BLaER1 treated with 17β-estradiol and CSF1 and Interleukin-3, amounts not matched to agents 10 nM and 100 nM (cell line): Measurements from ENCODE around the gene SNAP25.

Experiments
- H3K27ac ChIP-seq, 11 experiments: shearing (Covaris generic); formaldehyde crosslinking; 2 replicates each; pipeline ENCODE4 v1.8.1; 2022
- H3K27me3 ChIP-seq, 11 experiments: shearing (Covaris generic); formaldehyde crosslinking; 2 replicates each; pipeline ENCODE4 v1.8.1; 2022
- H3K36me3 ChIP-seq, 11 experiments: shearing (Covaris generic); formaldehyde crosslinking; 2 replicates each; pipeline ENCODE4 v1.8.1; 2022
- H3K4me1 ChIP-seq, 10 experiments: shearing (Covaris generic); formaldehyde crosslinking; 2 replicates each; pipeline ENCODE4 v1.8.1; 2022
- H3K4me2 ChIP-seq, 11 experiments: shearing (Covaris generic); formaldehyde crosslinking; 2 replicates each; pipeline ENCODE4 v1.8.1; 2022
- H3K4me3 ChIP-seq, 10 experiments: shearing (Covaris generic); formaldehyde crosslinking; 2 replicates each; pipeline ENCODE4 v1.8.1; 2022
- H3K9ac ChIP-seq, 11 experiments: shearing (Covaris generic); formaldehyde crosslinking; 2 replicates each; pipeline ENCODE4 v1.8.1; 2022
- H3K9me3 ChIP-seq, 11 experiments: shearing (Covaris generic); formaldehyde crosslinking; replicated peaks in 1 of 11; 2 replicates each; pipeline ENCODE4 v1.8.1; 2022
- H4K20me1 ChIP-seq, 11 experiments: shearing (Covaris generic); formaldehyde crosslinking; 2 replicates each; pipeline ENCODE4 v1.8.1; 2022
- Cebpa-rat ChIP-seq, 11 experiments: shearing (Covaris generic); IDR thresholded peaks; 2 replicates each; pipeline ENCODE4 v1.8.1; 2022

The SNAP25 gene

DNA sequence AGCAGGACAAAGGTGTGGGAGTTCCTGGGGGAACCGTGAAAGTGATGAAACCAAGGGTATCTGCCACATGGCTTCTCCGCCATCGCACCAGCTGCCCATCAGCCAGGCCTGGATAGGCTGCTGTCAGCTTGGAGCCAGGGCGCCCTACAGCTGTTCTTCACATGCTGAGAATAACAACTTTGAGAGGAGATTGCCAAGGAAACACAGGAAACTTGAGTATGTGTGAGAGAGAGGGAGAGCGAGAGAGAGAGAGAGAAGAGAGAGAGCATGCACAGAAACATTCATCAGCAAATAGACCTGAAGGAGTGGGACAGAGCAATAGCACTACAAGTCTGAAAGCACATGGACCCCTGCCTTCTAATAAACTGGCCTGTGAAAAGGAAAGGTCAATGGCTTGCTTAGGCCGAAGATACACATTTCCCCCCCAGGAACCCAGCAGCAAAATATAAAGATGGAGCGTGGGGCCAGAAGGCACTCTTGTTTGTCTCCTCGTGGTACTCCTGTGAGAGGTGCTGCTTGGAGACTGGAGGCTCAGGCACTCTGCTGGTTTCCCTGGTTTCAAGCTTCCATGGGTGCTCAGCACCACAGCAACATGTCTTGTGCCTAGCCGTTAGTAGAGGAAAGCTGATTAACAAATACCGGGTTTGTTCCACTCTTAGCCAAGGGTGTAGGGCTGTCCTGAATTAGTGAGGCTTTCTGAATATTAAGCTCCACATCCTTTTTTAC is 53.0 kb downstream of the SNAP25 start:
- Histone ChIP-seq H3K4me1 (no peaks in the 10 kb centered on the region), H3K9me3 (no peaks in the 10 kb centered on the region), H3K4me2 (no peak overlapping the region), H3K27ac (no peak overlapping the region), H3K9ac (no peak overlapping the region), H3K27me3 (no peaks in the 10 kb centered on the region), H4K20me1 (no peaks in the 10 kb centered on the region), H3K36me3 (no peaks in the 10 kb centered on the region), H3K4me3 (no peak overlapping the region)
- TF ChIP-seq Cebpa-rat (IDR thresholded peaks at IDR 0.05): no peak

DNA sequence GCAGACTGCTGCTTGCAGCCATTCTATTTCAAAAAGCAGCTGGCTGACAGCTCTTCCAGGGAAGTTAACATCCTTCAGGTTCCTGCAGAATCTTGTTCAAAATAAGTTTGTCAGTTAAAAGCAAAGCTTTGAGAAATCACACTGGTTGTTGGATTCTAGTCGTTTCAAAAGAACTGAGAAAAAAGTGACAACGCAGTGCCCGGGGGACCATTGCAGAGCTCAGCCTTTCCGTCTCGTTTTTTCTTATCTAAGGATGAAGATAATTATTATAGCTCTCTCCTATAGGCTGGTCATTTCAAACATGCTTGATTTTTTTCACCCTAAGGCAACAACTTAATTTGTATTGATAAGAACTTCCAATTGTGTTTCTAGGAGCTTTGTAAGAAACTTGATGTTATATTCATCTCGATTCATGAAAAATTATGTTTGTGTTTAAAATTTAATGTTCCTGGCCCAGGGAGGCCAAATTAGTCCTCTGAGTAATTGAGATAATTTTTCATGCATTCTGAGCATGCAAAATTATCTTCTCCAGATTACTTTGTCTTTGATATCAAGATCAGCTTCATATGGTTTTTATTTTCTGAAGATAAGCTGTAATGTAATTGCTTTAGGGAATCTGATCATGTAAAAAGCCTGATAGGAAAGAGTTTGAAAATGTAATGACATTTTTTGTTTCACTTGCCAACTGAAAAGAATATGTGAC is 58.4 kb downstream of the SNAP25 start:
- Histone ChIP-seq H3K36me3 (no peaks in the 10 kb centered on the region), H3K4me1 (no peaks in the 10 kb centered on the region), H4K20me1 (no peaks in the 10 kb centered on the region), H3K27ac (no peak overlapping the region), H3K9ac (no peak overlapping the region), H3K4me2 (no peak overlapping the region), H3K9me3 (no peaks in the 10 kb centered on the region), H3K4me3 (no peak overlapping the region), H3K27me3 (no peaks in the 10 kb centered on the region)
- no peak for TF ChIP-seq Cebpa-rat (IDR thresholded peaks at IDR 0.05)

DNA sequence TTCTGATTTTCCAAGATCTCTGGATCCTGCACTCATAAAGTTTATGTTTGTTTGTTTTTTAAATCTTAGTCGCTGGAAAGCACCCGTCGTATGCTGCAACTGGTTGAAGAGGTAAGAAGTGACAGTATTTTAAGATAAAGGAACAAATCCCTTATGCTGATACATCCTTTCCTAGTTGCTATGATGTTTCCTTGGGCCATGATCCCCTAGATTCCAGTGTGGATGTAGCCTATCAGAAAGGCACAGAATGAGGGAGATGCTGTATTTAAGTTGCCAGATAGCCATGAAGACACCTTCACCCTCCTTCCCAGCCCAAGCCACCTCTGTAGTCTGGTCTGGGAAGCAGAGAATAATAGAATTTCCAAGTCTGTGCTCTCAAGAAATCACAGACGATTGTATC is 59.0 kb downstream of the SNAP25 start:
- H3K27ac ChIP-seq: no peak overlapping the region
- H3K9ac ChIP-seq: no peak overlapping the region
- no peak overlapping the region for H3K4me2 ChIP-seq
- TF ChIP-seq Cebpa-rat (IDR thresholded peaks at IDR 0.05): no peak
- H3K9me3 ChIP-seq: no peaks in the 10 kb centered on the region
- no peaks in the 10 kb centered on the region for H4K20me1 ChIP-seq
- H3K27me3 ChIP-seq: no peaks in the 10 kb centered on the region
- no peaks in the 10 kb centered on the region for H3K4me1 ChIP-seq
- no peak overlapping the region for H3K4me3 ChIP-seq
- no peaks in the 10 kb centered on the region for H3K36me3 ChIP-seq

DNA sequence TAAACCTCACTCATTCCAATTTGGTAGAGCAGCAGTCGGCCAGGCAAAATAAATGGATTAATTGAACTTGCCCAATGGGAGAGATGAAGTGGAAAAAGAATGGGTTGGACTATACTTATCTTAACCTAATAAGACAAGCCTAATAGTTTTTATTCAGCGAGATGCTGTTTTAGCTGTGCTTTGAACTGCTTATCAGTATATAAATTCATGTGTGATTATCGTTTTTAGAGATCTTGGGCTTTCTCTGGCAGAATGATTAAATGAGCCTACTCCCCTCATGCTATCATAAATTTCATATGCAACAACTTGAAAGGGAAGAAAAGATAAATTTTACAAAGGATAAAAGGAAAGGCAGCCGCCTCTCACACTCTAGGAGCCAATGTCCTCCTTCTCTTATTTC is 59.8 kb downstream of the SNAP25 start:
- Histone ChIP-seq H3K4me3 (no peak overlapping the region), H3K4me1 (no peaks in the 10 kb centered on the region), H3K36me3 (no peaks in the 10 kb centered on the region), H3K9me3 (no peaks in the 10 kb centered on the region), H3K27ac (no peak overlapping the region), H4K20me1 (no peaks in the 10 kb centered on the region), H3K27me3 (no peaks in the 10 kb centered on the region), H3K4me2 (no peak overlapping the region), H3K9ac (no peak overlapping the region)
- TF ChIP-seq Cebpa-rat (IDR thresholded peaks at IDR 0.05): no peak

DNA sequence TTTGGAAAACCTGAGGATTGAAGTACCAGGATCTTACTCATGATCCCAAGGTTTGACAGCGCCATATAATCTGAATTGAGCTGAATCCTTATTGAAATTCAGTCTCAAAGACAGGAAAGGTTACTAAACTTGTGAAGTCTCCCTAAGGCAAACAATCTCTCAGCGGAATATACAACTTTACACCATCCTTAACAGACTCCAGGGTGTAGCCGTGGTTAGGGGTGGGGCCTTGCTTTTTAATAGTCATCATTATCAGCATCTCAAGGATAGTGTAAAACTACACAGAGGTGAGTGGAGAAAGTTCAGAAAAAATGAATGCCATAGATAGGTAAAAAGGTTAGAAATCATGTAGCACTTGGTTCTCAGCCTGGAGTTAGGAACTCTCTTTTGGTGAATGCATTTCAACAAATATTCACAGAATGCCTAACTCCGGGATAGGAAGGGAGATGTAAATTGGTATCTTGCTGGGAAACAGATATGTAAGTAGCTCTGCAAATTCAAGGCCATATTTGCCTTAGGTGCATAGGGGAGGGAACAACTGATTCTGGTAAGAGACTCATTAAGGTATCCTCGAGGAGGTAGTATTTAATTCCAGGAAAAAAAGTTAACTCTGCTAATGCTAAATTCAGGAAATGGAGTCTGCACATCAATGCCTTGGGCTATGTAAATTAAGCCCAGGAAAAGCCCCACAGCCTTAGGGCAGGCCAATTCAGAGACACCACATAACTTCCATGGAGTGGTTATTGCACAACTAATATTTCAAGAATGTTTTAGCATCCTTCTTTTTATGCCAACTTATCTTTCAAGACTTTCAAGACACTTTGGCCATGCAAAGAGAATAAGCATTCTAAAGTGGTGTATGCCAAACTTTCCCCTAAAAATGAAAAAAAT is 61.6 kb downstream of the SNAP25 start:
- H3K27ac ChIP-seq: no peak overlapping the region
- H3K27me3 ChIP-seq: no peaks in the 10 kb centered on the region

DNA sequence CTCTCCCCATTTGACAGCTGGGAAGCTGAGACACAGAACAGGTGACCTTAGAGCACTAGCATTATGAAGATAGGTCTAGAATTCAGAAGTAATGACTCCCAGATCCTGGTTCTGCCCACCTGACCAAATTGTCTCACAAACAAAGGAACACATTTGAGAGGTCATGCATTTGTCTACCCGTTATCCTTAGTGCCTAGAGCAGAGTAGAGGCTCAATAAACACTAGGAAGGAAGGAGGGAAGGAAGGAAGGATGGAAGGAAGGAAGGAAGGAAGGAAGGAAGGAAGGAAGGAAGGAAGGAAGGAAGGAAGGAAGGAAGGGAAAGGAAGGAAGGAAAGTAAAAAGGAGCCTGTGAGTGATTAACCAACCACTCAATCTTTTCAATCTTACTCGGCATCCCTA is 63.3 kb downstream of the SNAP25 start:
- no peak for TF ChIP-seq Cebpa-rat (IDR thresholded peaks at IDR 0.05)
- Histone ChIP-seq H3K9me3 (no peaks in the 10 kb centered on the region), H3K4me1 (no peaks in the 10 kb centered on the region), H3K4me2 (no peak overlapping the region), H3K27me3 (no peaks in the 10 kb centered on the region), H3K27ac (no peak overlapping the region), H4K20me1 (no peaks in the 10 kb centered on the region), H3K9ac (no peak overlapping the region), H3K36me3 (no peaks in the 10 kb centered on the region), H3K4me3 (no peak overlapping the region)

More for the DNA sequence above, 61.6 kb downstream of the SNAP25 start:
- no peaks in the 10 kb centered on the region for H3K36me3 ChIP-seq
- H3K4me2 ChIP-seq: no peak overlapping the region
- TF ChIP-seq Cebpa-rat (IDR thresholded peaks at IDR 0.05): no peak; a peak in 1 of 22 replicates
- no peaks in the 10 kb centered on the region for H4K20me1 ChIP-seq
- no peak overlapping the region for H3K9ac ChIP-seq
- no peaks in the 10 kb centered on the region for H3K4me1 ChIP-seq
- H3K4me3 ChIP-seq: no peak overlapping the region
- no peaks in the 10 kb centered on the region for H3K9me3 ChIP-seq

DNA sequence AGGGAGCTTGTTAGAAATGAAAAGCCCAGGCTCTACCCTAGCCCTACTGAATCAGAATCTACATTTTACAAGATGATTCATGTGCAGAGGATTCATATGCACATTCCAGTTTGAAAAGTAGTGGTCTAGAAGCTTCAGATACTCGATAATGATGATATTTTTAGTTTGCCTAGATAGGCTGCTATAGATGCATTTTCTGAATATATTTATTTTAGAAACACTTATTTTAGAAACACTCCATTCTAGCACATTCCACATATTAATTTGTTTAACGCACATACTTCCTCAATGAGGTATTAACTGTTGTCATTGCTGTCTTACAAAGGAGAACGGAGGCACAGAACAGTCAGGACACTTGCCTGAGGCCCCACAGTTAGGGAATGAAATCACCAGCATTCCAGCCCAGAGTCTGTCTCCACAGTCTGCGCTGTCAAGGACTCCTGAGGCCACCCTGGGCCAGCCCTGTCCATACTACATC is 64.4 kb downstream of the SNAP25 start:
- Histone ChIP-seq H3K9me3 (no peaks in the 10 kb centered on the region), H3K27me3 (no peaks in the 10 kb centered on the region), H4K20me1 (no peaks in the 10 kb centered on the region), H3K36me3 (no peaks in the 10 kb centered on the region), H3K4me3 (no peak overlapping the region), H3K27ac (no peak overlapping the region), H3K4me2 (no peak overlapping the region), H3K9ac (no peak overlapping the region), H3K4me1 (no peaks in the 10 kb centered on the region)
- TF ChIP-seq Cebpa-rat (IDR thresholded peaks at IDR 0.05): no peak

DNA sequence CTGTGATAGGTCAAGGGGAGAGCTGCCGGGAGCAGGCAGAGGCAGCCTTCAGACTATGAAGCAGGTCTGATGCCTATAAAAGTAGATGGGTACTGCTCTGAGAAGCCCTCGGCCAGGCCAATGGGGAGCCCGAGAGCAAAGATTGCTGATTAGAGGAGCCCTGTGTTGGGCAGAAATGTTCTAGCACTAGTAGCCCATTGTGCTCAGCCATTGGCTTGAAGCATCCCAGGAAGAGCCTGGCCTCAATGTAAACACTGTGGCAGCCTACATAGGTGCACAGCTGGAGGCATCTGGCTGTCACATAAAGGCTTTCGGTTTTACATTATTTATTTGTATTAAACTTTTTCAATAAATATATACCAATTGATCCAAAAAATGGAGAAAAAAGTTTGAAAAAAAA is 67.7 kb downstream of the SNAP25 start:
- no peak for TF ChIP-seq Cebpa-rat (IDR thresholded peaks at IDR 0.05)
- Histone ChIP-seq H4K20me1 (no peaks in the 10 kb centered on the region), H3K27ac (no peak overlapping the region), H3K9ac (no peak overlapping the region), H3K4me3 (no peak overlapping the region), H3K4me2 (no peak overlapping the region), H3K27me3 (no peaks in the 10 kb centered on the region), H3K4me1 (no peaks in the 10 kb centered on the region), H3K36me3 (no peaks in the 10 kb centered on the region), H3K9me3 (no peaks in the 10 kb centered on the region)

DNA sequence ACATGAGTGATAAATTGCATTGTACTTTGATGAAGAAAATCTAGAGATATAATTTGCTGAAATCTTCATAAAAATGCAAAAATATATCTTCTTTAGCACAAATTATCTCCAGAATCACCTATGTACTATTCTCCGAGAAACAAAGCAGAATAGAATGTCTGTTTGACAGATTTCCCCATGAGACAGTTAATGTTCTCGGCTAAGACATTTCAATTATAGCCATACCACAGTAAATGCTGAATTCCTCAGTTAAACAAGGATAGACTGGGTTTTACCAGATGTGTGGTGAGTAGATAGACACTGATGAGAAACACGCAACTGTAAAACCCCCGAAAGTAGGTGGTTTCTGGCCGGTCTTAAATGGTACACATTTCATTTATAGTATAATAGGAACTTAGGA is 69.8 kb downstream of the SNAP25 start:
- Histone ChIP-seq H3K4me2 (no peak overlapping the region), H3K27me3 (no peaks in the 10 kb centered on the region), H3K4me3 (no peak overlapping the region), H3K9me3 (no peaks in the 10 kb centered on the region), H3K9ac (no peak overlapping the region), H3K36me3 (no peaks in the 10 kb centered on the region), H3K4me1 (peaks cover 0 to 4% (median 0%) of the 10 kb centered on the region in 10 experiments; a peak in 5 of 20 replicates), H4K20me1 (no peaks in the 10 kb centered on the region), H3K27ac (no peak overlapping the region)
- TF ChIP-seq Cebpa-rat (IDR thresholded peaks at IDR 0.05): no peak
